Measurements from ENCODE around the gene CTU2.
A peak's percentile ranks its signal among the peaks of the same experiment; 100 is the strongest.

Gene CTU2

DNA sequence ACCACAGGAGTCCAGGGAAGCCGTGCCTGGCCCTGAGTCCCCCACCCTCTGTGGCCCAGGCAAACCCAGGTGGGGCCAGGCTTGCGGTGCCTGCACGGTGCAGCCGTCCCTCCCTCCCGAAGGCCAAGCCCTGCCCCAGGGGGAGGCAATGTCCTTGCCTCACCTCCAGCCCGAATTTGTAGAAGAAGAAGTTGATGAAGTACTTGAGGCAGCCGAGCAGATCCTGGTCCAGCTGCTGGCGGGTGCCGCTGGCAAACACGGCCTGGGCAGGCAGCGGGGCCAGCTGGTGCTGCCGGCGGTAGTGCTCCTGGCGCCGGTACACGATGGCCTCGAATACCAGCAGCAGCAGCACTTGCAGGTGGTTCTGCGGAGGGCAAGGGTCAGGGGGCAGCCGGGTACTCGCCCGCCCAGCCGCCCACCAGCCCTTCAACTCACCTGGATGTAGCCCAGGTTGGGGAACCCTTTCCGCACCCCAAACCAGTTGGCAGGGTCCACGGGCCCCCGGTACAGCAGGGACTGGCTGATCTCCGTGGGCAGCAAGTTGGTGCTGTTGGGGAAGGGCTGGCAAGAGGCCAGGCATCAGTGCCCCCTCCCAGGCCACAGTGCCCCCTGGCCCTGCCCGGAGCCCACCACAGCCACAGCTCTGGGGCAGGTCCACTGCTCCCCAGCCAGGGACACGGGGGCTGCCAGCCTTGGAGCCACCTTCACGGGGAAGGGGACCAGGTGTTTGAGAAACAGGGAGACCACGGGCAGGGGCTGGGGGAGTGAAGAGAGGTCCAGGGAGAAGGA lies 26.1 kb downstream of the CTU2 start:
- no peak for DNase-seq

DNA sequence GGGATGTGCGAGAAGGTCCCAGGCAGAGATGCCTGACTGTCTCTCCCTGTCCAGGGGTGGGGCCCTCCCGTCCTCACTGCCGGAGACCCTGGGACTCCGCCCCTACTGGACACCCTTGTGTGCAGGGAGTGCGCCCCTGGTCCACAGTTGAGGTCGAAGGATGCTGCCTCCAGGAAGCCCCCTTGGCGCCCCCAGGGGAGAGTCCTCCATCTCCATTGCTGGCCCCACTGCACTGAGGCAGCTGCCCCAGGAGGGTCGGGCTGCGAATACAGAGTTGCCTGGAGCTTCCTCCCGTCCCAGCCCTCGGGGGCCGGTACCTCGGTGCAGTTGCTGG lies 26.6 kb downstream of the CTU2 start:
- no peak for DNase-seq

DNA sequence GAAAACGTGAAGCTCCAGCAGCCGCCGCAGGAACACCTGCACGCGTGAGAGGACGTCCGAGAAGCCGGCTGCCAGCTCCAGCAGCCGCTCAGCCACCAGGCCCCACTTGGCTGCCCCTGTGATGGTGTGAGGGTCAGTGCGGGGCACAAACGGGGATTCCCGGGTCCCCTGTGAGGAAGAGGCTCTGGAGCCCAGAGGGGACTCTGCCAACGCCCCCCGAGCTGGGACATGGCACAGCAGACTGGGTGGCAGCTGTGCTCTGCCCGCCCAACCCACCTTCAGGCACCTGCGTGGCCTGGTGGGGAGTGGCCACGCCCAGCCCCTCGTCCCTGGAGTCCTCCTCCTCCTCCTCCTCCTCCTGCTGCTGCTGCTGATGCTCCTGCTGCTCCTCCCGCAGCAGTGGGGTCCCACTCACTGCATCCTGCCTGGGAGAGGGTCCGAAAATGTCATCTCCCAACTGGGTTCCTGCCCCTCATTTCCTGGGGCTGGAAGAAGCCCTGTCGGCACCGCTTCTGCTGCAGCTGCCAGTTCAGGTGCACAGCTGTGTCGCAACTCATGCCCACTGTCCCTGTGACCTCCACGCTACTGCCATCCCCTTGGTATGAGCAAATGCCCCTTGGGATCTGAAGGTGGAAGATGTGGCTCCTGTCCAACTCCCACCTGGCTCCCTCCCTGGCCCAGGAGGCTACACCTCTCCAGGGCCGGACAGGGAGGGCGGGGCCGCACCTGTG lies 27.5 kb downstream of the CTU2 start:
- no peak for DNase-seq

DNA sequence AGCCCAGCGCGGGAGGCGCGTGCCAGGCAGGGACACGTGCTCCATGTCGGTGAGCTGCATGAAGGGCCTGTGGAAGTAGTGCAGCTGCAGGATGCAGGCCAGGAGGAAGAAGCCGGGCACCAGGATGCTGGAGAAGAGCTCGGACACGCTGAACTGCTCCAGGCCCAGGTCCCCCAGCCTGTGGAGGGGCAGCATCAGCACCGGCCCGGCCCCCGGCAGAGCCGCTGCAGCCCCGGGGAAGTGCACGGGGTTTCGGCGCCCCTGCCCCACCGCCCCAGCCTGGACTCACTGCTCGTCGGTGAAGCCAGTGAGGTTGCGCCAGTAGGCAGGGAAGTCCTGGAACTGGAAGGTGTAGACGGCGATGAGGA lies 28.0 kb downstream of the CTU2 start:
- no peak for DNase-seq

DNA sequence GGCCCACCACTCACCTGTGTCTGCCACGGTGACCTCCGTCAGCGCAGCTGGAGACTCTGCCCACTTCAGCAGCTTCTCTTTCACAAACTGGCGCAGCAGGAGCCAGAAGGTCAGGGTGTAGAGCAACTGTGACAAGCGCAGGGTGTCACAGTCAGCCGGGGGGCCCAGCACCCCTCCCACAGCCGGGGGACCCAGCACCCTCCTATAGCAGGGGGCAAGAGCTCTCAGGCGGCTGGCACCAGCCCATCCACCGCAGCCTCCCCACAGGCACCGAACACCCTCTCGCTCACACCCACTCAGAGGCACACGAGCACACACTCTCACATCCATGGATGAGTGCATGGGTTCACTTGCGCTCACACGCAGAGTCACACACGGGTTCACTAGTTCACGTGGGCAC lies 28.8 kb downstream of the CTU2 start:
- DNase-seq: no peak

DNA sequence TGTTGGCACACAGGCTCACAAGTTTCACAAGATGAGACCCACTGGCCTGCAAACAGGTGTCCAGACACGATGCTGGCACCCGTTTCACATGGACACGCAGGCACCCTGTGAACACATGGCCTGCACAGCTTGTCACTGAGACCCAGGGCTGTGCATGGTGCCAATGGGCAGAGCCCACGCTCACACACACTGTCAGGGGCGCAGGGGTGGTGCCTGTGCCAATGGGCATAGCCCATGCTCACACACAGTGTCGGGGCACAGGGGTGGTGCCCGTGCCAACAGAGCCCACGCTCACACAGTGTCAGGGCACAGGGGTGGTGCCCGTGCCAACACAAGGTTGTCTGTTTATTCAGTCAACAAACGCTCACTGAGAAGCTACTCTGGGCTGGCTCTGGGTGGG lies 29.3 kb downstream of the CTU2 start:
- no peak for DNase-seq

DNA sequence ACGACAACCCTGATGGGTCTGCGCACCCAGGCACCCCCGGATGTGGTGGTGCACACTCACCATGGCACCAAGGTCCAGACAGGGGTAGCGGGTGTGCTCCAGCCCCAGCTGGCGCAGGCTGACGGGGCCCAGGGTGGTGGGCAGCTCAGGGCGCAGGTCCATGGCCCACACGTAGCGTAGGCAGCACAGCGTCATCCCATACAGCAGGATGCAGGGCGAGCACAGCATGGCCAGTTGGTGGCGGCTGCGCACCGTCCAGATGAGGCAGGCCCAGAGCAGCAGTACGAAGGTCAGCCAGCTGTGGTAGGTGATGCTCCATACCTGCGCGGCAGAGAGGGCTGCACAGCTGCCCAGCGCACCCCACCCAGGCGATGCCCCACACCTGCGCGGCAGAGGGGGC lies 29.8 kb downstream of the CTU2 start:
- no peak for DNase-seq

DNA sequence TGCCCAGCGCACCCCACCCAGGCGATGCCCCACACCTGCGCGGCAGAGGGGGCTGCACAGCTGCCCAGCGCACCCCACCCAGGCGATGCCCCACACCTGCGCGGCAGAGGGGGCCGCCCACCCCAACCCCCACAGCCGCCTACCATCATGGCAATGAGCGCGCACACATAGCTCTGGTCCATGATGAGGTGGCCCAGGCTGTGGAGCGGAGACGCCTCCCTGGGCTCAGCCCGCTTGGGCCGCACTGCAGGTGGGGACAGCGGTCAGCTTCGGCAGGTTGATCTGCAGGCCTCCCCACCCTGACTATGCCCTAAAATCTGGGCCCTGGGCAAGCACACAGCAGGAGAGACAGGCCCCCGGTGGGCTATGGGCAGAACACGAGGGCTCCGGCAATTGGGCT lies 30.2 kb downstream of the CTU2 start:
- DNase-seq: no peak

DNA sequence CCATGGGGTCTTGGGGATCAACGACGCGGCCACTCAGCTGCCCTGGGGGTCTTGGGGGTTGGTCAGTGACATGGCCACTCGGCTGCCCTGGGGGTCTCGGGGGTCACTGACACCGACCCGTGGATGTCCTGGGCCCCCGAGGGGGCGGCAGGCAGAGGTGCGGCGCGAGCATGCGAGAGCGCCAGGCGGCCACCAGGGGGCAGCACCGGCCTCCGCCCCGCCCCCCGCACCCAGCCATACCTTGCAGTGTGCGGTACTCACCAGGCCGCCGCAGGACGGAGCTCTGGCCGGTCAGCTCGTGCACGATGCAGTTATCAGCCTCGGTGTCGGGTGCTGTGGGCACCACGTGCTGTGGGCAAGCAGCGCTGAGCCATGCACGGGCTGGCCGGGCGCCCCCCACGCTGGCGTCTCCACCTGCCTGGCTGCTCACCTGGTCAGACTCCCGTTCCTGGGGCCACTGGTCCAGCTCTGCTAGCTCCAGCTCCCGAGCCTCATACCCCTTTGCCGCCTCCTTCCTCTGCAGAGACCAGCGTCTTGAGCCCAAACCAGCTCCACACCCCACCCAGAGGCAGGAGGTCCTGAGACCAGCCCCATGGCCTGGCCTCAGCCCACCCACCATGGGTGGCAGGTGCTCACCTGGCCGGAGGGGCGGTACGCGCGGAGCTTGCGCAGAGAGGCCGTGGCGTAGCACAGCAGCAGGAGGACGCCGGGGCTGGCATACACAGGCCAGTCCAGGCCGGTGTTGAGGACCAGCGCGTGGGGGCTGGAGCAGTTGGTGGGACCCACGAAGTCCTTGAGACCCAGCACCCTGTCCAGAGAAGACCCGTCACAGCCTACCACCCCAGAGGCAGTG lies 31.2 kb downstream of the CTU2 start:
- DNase-seq: peak; percentile 68

DNA sequence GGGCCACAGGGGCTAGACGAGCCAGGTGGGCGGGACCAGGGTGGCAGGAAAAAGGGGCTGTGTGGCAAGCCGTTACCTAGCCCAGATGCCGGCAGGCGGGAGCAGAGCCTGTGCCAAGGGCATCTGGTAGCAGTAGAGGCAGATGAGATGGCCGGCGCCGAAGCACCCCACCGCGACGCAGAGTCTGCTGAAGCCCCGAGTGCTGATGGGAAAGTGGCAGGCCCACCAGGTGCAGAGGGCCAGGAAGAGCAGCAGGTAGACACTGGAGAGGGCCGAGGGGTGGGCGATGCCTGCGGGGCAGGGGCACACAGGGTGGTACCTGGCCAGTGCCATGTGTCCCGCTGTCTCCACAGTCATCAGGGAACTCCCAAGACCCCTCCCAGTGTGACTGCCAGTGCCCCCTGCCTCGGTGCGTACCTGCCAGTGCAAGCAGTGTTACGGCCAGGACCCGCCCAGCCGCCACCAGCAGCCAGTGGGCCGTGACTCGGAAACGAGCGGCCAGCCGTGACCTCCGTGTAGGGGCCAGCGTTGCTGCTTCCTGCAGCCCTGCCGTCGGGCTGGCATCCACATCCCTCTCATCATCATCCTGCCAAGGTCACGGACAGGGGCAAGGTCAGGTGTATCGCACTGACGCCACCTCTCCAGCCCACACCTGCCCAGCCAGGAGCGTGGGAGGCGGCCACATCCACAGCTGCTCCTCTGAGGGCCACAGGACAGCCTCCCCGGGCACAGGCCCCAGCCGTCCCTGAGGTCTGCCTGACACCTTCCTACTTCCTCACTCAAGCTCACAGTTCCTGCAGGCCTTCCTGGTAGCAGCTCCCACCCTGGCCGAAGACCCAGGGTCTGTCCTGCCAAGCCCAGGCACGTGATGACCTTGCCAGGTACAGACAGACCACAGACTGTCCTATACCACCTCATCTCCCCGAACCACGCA lies 32.1 kb downstream of the CTU2 start:
- no peak for DNase-seq

DNA sequence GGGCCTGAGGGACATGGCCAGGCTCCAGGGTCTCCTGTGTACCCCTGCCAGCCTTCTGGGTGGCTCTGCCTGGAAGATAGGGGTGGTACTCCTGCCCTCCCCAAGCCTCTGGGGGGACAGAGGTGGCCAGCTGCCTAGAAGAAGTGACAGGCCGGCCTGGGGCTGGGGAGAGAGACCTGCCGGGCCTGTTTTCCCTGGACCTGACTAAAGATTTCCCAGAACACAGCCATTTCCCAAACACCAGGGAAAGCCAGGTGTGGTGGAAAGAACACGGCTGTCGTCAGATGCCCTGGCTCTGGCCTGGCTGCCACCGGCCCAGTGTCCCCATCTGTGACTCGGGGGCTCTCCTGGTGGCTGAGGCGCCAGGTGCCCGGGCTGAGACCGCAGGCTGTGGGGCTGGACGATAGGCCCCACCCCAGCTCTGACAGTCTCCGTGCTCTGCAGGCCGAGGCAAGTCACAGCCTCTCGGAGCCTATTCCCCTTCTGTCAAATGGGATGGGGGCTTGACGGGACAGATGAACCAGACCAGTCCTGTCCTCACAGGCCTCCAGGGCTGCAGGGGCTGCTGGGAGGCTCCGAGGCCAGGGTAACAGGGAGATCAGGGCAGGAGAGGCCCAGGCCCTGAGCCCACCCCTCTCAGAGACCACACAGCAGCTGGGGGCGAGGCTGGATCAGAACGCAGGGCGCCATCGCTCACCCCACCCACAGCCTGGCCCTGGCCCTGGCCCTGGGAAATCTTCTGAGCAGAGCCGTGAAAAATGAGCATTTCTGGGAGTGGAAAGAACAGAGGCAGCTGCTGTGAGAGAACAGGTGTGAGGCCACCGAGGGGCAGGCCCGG lies 33.1 kb downstream of the CTU2 start:
- DNase-seq: no peak

DNA sequence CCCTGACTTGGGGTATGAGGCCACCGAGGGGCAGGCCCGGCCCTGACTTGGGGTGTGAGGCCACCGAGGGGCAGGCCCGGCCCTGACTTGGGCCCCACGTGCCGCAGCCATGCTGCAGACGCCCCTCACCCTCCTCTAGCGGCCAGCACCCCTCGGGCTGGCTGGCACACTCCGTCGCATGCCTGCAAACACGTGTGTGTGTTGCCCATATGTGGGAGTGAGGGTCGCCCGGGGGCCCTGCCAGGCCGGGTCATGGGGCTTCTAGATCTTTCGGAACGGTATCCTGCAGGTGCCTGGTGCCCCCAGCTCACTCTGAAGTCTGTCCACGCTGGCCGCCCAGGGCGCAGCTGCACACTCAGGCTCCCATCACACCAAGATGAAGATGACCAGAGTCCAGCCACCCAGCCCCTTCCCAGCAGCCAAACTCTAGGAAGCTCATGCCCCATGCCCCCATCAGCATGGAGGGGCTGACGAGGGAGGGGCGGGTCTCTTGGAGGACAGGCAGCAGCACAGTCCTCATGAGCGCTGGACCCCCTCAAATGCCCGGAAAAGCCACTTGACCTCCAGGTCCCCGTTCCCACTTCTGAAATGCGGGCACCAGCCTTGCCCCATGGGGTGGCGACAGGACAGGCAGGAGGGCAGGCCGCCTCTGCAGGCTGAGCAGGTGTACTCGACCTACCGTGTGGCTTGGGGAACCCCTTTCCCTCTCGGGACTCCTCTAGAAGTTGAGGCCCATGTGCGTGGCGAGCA lies 33.8 kb downstream of the CTU2 start:
- no peak for DNase-seq

DNA sequence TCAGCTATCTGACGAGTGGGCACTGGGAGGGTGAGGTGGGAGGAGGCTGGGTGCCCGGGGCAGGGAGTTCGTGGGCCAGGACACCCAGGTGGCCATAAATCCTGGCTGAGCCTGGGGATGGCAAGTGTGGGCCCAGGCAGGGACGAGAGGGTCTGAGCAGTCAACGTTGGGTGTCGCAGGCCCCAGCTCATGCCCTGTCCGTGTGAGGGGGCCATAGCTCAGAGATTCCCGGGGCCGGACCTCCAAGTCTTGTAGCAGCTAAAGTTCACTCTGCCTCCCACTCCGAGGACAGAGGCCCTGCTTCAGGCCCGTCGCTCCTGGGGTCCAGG lies 34.4 kb downstream of the CTU2 start:
- DNase-seq: no peak

DNA sequence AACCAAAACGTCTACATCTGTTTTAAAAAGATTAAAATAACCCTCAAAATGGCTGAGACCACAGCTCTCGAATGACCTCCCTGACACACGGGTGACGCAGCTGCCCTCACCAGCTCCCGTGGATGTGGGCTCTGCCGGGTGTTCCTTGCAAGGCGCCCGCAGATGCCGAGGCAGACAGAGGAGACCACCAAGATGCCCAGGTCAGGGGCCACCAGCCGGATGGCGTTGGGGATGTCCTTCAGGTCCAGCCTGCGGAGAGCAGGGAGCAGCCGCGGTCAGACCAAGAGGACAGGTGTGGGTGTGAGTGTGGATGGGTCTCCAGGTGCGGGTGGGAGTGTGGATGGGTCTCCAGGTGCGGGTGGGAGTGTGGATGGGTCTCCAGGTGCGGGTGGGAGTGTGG lies 35.1 kb downstream of the CTU2 start:
- DNase-seq: no peak

DNA sequence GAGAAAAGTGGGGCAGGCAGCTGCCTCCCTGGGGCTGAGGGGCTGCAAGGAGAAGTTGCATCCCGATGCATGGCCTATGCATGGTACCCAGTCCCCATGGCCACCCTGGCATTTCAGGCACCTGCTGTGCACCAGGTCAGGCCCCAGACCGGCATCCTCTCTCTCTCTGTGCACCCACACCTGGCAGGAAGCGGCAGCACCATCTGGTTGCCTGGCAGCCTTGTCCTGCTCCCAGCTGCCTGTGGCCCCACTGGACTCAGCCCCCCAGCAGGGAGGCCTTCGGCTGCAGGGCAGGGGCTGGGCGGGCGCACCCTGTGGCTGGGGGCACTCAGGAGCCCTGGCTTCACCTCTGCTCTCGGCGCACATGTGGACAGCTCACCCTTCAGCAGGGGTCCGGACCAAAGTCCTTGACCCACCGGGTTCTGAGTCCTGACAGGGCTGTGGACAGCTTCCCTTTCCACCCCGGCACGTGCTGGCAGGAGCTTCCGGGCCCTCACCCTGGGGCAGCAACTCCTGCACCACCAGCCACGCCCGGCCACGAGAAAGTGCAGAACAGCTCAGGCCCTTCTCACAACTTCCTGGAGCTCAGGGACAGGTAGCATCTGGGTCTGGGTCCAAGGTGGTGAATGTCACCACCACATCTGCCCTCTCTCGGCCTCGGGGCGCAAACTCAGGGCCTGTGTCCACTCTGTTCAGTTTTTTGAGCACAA lies 36.7 kb downstream of the CTU2 start:
- no peak for DNase-seq

DNA sequence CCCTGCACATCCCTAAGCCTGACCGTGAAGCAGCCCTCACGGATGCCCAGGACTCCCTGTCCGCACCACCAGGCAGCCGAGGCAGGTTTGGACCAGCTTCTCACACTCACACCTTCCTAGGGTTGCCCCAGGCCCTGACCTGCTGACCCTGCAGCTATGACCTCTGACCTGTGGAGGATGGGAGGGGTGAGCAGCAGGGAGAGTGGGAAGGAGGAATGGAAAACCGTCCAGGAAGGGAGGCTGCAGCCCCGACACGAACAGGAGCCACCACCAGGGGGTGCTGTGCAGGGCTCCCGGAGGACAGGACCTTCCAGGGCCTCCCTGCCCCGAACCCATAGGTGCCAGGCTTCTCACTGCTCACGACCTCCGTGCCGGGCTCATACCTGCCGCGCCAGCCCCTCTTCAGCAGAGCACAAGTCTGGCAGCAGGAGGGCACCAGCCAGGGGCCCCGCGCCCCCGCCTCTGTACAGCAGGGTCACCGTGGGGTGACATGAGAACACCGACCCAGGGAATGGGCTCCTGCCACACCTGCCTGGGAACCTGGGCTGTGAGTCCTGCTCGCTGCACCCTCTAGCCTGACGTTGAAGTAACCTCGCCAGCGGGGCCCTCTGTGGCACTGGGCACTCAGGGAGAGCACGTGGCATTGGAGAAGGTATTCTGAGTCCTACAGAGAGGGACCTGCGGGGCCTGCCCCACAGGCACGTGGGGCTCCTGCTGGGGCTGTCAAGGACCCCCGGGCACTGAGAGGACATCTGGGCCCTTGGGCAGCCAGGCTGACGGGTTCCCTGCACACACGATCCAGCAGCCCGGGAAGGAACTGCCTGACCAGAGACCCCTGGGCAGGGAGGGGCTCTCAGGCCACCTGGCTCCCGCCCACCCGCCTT lies 37.6 kb downstream of the CTU2 start:
- peak; percentile 81 for DNase-seq

DNA sequence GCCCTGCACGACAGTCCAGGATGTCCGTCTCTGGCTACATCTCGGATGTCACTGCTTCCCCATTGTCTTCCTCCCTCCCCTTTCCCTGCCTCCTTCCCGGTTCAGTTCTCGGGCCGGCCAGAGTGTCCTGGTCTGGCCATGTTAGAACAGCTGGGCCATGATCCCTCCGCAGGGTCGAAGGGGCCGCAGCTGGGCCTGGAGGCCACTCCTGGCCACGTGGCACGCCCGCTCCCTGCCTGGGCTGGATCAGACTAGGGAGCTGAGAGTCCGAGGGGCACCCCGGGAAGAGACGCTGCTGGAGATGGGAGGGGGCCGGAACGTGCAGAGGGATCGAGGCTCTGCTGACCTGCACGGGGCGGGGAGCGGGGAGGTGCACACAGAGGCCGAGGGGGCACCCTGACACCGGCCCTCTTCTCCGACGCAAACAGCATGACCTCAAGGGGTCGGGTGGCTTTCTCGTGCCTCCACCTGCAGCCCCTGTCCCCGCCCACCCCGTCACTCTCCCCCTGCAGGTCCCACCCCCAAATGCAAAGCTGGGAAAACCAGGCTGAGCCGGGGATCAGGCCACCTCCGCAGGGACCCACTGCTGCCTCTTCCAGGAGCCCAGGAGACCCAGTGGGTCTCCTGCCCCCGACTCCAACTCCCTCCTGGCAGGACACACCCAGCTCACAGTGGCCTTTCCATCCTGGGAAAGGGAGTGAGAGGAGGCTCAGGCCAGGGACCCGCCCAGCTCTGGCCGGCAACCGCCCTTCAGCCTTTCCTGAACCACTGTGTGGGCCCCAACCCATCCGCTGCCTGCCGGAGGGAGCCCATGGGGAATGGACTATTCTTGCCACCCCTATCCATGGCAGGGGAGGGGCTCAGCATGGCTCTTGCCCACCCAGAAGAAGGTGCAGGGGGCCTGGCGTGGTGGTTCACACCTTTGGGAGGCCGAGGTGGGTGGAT lies 38.5 kb downstream of the CTU2 start:
- no peak for DNase-seq

DNA sequence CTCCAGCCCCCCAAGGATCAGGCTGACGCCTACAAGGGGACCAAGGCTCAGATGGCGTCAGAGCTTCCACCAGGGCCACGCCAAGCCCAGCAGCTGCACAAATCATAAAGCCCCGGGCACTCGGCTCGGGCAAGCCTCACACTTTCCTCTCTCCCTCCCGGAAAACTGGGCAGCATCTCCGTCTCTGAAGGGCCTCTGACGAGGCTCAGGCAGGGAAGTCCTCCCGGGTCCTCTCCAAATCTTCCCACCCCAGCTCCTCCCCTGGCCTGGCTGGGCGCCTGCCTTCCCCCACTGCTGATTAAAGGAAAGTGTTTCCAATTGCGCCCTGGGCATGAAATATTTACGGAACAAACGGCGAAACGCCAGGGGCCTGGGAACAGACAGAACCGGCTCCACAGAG lies 40.2 kb downstream of the CTU2 start:
- no peak for DNase-seq
